GM12875 (cell line): ENCODE data around the gene JARID2.

Experiments used
- H3K4me3 ChIP-seq: one replicate; pipeline ENCODE4 v1.5.1; 2011; ENCODE audit warnings: low read depth, low read length, control low read depth
- CTCF ChIP-seq: IDR thresholded peaks from 2 replicates; pipeline ENCODE4 v1.5.1; 2011; ENCODE audit warnings: low read depth, mild to moderate bottlenecking, control low read depth, inconsistent platforms, low read length, moderate library complexity, borderline replicate concordance; ENCODE audit not compliant: insufficient read depth

The JARID2 gene

GRCh38 chr6:15245361-15246216 lies at the start of gene JARID2:
Gene JARID2, plus strand, starts transcription at chr6:15246069. Its CDS starts 471 bp downstream, at chr6:15246540.
- peak within 1 kb of the TSS; percentile 68 for H3K4me3 ChIP-seq
- no peak for TF ChIP-seq CTCF

- no peak for TF ChIP-seq CTCF
- H3K4me3 ChIP-seq, result no peak overlapping the region
Observed at GRCh38 chr6:15200087-15200486, 45.8 kb upstream of the JARID2 start.

GRCh38 chr6:15205321-15205720 lies 40.5 kb upstream of the JARID2 start:
- no peak overlapping the region for H3K4me3 ChIP-seq
- TF ChIP-seq CTCF, result no peak

- no peak overlapping the region for H3K4me3 ChIP-seq
- TF ChIP-seq CTCF, result no peak
Observed at GRCh38 chr6:15206887-15207286, 39.0 kb upstream of the JARID2 start.

- no peak for TF ChIP-seq CTCF
Observed at GRCh38 chr6:15207923-15208322, 37.9 kb upstream of the JARID2 start.

GRCh38 chr6:15213838-15214400 lies 31.9 kb upstream of the JARID2 start:
- no peak for TF ChIP-seq CTCF
- H3K4me3 ChIP-seq, result no peak overlapping the region

More at GRCh38 chr6:15207923-15208322, 37.9 kb upstream of the JARID2 start:
- no peak overlapping the region for H3K4me3 ChIP-seq

- TF ChIP-seq CTCF, result no peak
Observed at GRCh38 chr6:15218401-15218800, 27.5 kb upstream of the JARID2 start.

More at GRCh38 chr6:15218401-15218800, 27.5 kb upstream of the JARID2 start:
- H3K4me3 ChIP-seq, result no peak overlapping the region
